Right forelimb (tissue), 1 donor: ENCODE results near the gene CMIP.

Experiments
- DNase-seq: peaks from one replicate; pipeline ENCODE4 v3.0.0-alpha.2; 2018

The CMIP gene

GRCh38 chr16:81539759-81540472 is 95.3 kb downstream of the CMIP start:
- no peak for DNase-seq

DNA sequence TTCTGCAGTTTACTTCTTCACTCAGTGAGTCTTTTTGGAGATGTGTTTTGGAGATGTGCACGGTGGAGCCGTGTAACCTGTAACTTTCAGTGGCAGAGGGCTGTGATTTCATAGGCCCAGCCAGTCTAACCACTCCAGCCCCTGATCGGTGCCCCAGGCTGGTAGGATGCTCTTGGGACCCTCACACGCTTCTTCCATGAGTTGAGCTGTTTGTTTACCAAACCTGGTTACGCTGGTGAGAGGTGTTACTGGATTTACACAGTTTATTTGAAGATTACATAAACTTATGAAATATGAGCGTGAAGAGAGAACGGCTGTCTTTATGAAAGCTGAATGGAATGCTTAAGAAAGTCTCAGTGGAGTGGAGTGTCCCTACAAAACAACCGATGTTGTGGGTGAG is 96.7 kb downstream of the CMIP start:
- no peak for DNase-seq

- no peak for DNase-seq
Observed at GRCh38 chr16:81542609-81543570, 98.3 kb downstream of the CMIP start.

GRCh38 chr16:81543571-81543970 is 99.0 kb downstream of the CMIP start:
- no peak for DNase-seq

GRCh38 chr16:81544261-81544660 is 99.7 kb downstream of the CMIP start:
- no peak for DNase-seq

DNA sequence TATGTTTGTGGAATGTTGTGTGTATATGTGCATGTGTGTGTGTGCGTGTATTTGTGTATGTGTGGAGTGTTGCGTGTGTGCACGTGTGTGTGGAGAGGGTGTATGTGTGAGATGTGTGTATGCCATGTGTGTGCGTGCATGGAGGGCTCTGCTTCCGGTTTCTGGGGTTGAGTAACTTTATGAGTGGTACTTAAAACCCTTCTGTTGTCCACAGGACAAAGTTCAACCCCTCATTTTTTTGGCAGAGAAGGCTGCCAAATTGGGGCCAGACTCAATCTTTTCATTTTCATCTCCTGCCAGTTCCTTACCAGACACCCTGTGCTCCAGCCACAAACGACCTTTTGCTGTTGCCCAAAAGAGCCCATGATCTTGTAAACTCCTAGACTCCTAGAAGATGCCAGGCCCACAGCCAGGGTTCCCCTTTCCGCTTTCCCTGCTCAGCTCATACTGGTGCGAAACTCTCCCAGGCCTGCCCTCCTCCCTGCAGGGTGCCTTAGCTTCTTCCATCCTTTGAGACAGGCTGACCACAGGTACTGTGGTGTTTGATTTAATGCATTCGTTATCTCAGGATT is 100.2 kb downstream of the CMIP start:
- no peak for DNase-seq

GRCh38 chr16:81545470-81546250 is 101.1 kb downstream of the CMIP start:
- DNase-seq: no peak

DNA sequence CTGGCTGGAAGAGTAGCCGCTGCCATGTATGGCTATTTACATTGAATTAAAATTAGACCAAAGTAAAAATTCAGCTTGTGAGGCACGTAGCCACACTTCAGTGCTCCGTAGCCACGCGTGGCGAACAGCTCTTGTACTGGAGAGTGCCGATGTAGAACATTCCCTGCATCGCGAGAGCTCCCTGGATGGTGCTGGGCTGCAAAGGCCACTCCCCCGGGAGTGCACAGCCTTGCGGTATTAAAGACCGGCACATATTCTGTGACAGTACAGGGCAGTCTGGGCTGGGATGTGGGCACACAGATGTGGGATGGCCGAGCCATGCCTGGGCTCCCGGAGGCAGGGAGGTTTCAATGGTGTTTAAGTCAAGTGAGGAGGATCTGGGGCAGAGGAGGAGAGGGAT is 102.2 kb downstream of the CMIP start:
- no peak for DNase-seq

DNA sequence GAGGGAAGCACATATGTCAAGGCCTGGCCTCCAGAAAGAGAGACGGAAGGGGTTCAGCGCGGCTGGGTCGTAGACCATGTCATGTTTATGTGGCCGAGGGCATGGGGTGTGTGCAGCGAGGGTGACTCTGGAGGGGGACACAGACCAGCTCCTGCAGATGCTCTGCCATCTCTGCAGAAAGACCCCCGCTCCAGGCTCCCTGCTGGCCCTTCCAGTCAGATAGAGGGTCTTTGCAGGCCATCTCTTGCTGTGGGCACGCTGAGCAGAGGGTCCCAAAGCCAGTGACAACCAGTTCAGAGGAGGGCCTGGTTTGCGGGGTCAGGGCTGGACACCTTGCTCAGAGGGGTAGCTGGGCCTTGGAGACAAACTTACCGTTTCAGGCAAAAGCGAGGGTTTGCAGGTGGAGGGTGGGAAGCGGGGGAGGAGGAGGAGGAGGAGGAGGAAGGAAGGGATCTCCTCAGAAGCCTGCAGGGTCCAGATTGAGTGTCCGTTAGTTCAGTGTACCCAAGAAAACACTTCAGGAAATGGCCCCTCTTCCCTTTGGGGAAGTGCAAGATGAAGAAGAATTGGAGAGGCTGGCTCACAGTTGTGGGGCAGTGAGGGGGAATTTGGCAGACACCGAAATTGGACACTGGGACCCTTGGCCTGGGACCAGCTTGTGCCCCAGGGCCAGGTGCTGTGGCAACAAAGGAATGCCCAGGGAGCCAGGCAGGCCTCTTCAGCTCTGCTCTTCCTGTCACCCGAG is 102.8 kb downstream of the CMIP start:
- DNase-seq: no peak

DNA sequence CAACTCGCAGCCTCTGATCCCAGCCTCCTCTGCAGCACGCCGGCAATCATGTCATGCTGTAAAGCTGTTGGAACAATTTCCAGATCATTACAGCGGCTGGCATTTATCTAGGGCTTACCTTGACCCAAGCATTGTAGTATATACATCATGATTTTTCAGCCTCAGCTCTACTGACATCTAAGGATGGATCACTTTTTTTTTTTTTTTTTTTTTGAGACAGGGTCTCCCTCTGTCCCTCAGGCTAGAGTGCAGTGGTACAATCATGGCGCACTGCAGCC is 103.3 kb downstream of the CMIP start:
- no peak for DNase-seq

DNA sequence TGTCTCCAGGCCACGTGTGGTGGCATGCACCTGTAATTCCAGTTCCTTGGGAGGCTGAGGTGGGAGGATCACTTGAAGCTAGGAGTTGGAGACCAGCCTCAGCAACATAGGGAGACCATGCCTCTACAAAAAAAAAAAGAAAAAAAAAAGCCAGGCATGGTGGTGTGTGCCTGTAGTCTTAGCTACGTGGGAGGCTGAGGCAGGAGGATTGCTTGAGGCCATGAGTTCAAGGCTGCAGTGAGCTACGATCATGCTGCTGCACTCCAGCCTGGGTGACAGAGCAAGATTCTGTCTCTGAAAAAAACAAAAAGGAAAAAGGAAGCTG is 103.9 kb downstream of the CMIP start:
- no peak for DNase-seq

DNA sequence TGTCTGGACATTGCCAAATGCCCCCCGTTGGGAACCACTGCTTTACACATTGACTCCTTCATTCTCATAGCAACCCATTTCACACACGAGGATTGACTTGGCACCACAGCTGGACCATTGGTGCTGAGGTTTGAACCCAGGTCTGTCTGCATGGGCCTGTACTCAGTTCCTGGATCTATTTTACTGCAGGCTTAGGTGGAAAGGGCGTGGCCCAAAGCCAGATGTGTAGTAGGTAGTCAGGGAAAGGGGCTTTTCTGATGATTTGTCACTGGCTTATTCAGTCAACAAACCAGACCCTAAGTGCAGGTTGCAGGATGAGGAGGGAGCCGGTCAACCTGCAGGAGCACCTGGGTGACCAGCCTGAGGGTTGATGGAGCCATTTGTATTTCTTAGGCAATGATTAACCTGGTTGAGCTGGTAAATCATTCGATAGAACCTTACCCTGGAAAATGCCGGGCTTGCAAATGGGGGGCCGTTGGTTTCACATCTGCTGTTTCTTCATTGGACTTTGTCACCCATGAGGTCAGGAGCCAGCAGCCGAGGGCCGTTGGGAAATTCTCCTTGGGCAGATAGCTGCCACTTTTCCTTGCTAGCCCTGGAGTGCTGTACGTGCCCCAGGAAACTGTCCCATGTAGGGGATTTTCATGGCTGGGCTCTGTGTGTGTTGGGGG is 104.4 kb downstream of the CMIP start:
- no peak for DNase-seq

- DNase-seq: no peak
Observed at GRCh38 chr16:81549547-81550431, 105.2 kb downstream of the CMIP start.

GRCh38 chr16:81550432-81550808 is 105.8 kb downstream of the CMIP start:
- DNase-seq: no peak

DNA sequence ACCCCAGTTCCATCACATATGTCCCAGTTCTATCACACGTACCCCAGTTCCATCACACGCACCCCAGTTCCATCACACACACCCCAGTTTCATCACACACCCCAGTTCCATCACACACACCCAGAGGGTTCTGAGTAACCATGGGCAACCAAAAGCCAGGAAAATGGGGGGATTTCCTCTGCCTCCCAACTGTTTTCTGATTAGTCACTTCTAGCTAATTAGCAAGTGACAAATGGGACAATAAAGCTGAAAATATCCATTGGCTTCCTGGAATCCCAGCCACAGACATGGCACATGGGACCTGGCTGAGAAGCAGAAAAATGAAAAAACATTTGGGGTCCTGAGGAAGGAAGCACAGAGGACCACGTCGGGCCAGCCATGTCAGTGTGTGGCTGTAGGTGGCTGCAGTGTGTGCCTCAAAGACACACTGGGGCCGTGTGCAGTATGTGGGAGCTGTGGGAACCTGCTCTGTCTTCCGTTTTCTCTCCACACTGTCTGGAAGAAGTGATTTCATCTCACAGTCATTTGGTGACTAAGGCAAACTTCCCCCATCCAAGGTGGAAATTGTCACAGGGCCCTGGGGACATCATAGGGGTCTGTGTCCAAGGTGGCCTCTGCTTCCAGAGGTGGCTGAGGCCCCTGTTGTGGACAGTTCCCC is 106.7 kb downstream of the CMIP start:
- no peak for DNase-seq

- DNase-seq: no peak
Observed at GRCh38 chr16:81551821-81552304, 107.3 kb downstream of the CMIP start.

DNA sequence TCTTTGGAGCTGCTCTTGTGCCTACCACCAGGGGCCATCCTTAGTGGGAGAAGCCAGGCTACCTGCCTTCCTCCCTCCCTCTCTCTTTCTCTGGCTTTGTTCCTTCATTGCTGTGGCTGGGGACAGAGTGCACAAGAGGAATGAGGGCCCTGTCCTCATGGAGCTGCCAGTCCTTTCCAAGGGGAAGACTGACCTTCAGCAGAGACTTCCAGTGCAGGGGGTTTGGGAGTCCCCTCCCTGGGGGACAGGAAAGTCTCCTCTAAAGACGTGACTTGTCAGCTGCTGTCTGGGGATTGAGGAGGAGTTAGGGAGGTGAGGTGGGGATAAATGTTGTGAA is 108.1 kb downstream of the CMIP start:
- DNase-seq: no peak

GRCh38 chr16:81553080-81553813 is 108.6 kb downstream of the CMIP start:
- no peak for DNase-seq

- no peak for DNase-seq
Observed at GRCh38 chr16:81553814-81554675, 109.4 kb downstream of the CMIP start.
